Measurements from ENCODE around the gene NKX3-2.

The NKX3-2 gene

GRCh38 chr4:13530823-13531624 lies 13.3 kb downstream of the NKX3-2 start:
- no peak for DNase-seq

GRCh38 chr4:13529128-13529919 lies 15.0 kb downstream of the NKX3-2 start:
- DNase-seq, result no peak

GRCh38 chr4:13528821-13529127 lies 15.5 kb downstream of the NKX3-2 start:
- DNase-seq, result no peak

- no peak for DNase-seq
These were observed 16.1 kb downstream of the NKX3-2 start for GRCh38 chr4:13527981-13528820.

- DNase-seq, result no peak
These were observed 16.9 kb downstream of the NKX3-2 start for GRCh38 chr4:13527192-13527980.

- no peak for DNase-seq
These were observed 17.6 kb downstream of the NKX3-2 start for GRCh38 chr4:13526658-13527057.

- no peak for DNase-seq
These were observed 18.6 kb downstream of the NKX3-2 start for GRCh38 chr4:13525606-13526281.

- no peak for DNase-seq
These were observed 19.6 kb downstream of the NKX3-2 start for GRCh38 chr4:13524504-13525243.

GRCh38 chr4:13523591-13524503 lies 20.5 kb downstream of the NKX3-2 start:
- no peak for DNase-seq

- no peak for DNase-seq
These were observed 21.2 kb downstream of the NKX3-2 start for GRCh38 chr4:13523105-13523477.

- no peak for DNase-seq
These were observed 21.8 kb downstream of the NKX3-2 start for GRCh38 chr4:13522282-13523104.

- DNase-seq, result no peak
These were observed 23.3 kb downstream of the NKX3-2 start for GRCh38 chr4:13521047-13521446.

- no peak for DNase-seq
These were observed 27.9 kb downstream of the NKX3-2 start for GRCh38 chr4:13516315-13516860.

GRCh38 chr4:13515268-13515667 lies 29.0 kb downstream of the NKX3-2 start:
- no peak for DNase-seq

- no peak for DNase-seq
These were observed 29.6 kb downstream of the NKX3-2 start for GRCh38 chr4:13514722-13515121.

- no peak for DNase-seq
These were observed 33.2 kb downstream of the NKX3-2 start for GRCh38 chr4:13511101-13511500.

GRCh38 chr4:13509442-13509841 lies 34.9 kb downstream of the NKX3-2 start:
- DNase-seq, result no peak

- no peak for DNase-seq
These were observed 39.9 kb downstream of the NKX3-2 start for GRCh38 chr4:13504374-13504773.

- DNase-seq, result no peak
These were observed 45.8 kb downstream of the NKX3-2 start for GRCh38 chr4:13498469-13498868.
